Esophagus muscularis mucosa (tissue), 4 donors: ENCODE data around the gene RASAL2.

Experiments
- EP300 ChIP-seq: sonication (generic); formaldehyde crosslinking; IDR thresholded peaks from one replicate; pipeline ENCODE4 v1.6.1; 2017; ENCODE audit warnings: antibody characterized with exemption
- POLR2A ChIP-seq: fragments of 450-650 bp; IDR thresholded peaks from one replicate; pipeline ENCODE4 v1.6.1; 2017; ENCODE audit warnings: antibody characterized with exemption, moderate library complexity, mild to moderate bottlenecking, low read depth
- POLR2AphosphoS5 ChIP-seq, 2 donors: sonication (generic); formaldehyde crosslinking; IDR thresholded peaks; one replicate each; pipeline ENCODE4 v1.6.1; 2017; ENCODE audit warnings: antibody characterized with exemption in 2 of 2
- TF ChIP-seq, protein P1 (sequence below), 3 experiments: fragments of 200-600 bp in 2 of 3; fragments of 450-650 bp in 1 of 3; sonication (generic) in 2 of 3; IDR thresholded peaks; one replicate each; pipeline ENCODE4 v1.5.1; 2017 to 2019; ENCODE audit warnings: antibody characterized with exemption in 3 of 3, mild to moderate bottlenecking in 2 of 3, moderate library complexity in 1 of 3

DNA sequence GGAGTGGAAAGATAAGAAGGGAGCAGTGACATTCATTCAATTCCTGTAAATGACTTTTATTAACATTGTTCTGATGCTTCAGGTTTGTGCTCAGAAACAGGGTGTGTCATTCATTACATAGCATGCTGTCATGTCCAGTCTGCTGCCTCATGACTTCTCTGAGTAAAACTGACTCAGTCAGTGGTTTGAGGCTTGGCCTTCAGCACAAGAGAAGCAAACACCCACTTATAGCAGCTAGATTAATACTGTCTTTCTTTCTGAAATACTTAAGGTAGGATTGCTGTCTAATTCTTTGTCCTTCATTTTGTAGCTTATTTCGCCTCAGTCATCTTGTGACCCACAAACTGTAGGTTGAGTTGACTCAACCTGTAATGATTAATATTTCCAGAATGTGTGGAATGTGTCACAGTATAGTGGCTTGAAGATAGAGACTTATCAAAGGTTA is 32.9 kb downstream of the RASAL2 start:
- TF ChIP-seq EP300 (no peak), POLR2AphosphoS5 (IDR thresholded peaks at IDR 0.05) (no peak), POLR2A (no peak)
- TF ChIP-seq, protein P1, sequence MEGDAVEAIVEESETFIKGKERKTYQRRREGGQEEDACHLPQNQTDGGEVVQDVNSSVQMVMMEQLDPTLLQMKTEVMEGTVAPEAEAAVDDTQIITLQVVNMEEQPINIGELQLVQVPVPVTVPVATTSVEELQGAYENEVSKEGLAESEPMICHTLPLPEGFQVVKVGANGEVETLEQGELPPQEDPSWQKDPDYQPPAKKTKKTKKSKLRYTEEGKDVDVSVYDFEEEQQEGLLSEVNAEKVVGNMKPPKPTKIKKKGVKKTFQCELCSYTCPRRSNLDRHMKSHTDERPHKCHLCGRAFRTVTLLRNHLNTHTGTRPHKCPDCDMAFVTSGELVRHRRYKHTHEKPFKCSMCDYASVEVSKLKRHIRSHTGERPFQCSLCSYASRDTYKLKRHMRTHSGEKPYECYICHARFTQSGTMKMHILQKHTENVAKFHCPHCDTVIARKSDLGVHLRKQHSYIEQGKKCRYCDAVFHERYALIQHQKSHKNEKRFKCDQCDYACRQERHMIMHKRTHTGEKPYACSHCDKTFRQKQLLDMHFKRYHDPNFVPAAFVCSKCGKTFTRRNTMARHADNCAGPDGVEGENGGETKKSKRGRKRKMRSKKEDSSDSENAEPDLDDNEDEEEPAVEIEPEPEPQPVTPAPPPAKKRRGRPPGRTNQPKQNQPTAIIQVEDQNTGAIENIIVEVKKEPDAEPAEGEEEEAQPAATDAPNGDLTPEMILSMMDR (IDR thresholded peaks at IDR 0.05) = no peak
